ENCODE measurements around the gene DDX56. TPM values are rescaled to one million over a fixed set of nuclear protein-coding genes. Genes with fewer than 3 reads are reported as not detected.

Gene DDX56
- total and polyA plus RNA-seq, 9 of the 15 experiments (the other 6 are each of a cell fraction or from before 2014, with no cell fraction given) = 33.0 to 145 (median 102) TPM

GRCh38 chr7:44565795-44566559 lies 7.7 kb downstream of the DDX56 start (continued):
- 0 out of 2 replicates have a peak, but pooled peaks have one; percentile 39 for TF ChIP-seq ZBTB33 (CRISPR knock-in tag; IDR thresholded peaks at IDR 0.05)
- TF ChIP-seq TEAD4 (IDR thresholded peaks at IDR 0.05; ENCODE audit: low read length) = peak; percentile 63
- TF ChIP-seq TEAD4 (CRISPR knock-in tag; IDR thresholded peaks at IDR 0.05; ENCODE audit: borderline replicate concordance) = no peak
- no peak for TF ChIP-seq CREM (IDR thresholded peaks at IDR 0.05; ENCODE audit: low read depth)
- TF ChIP-seq MYNN (IDR thresholded peaks at IDR 0.05) = 0 out of 2 replicates have a peak, but pooled peaks have one; percentile 34
- no peak for TF ChIP-seq MYNN (CRISPR knock-in tag; IDR thresholded peaks at IDR 0.05)
- peak; percentile 42; the same call in 1 of the 2 replicates for TF ChIP-seq SOX6 (IDR thresholded peaks at IDR 0.05)
- no peak for TF ChIP-seq NFYB (IDR thresholded peaks at IDR 0.05; ENCODE audit: extremely low read depth, insufficient read length)
- TF ChIP-seq ATF1 (CRISPR knock-in tag; IDR thresholded peaks at IDR 0.05) = no peak
- TF ChIP-seq ATF1 (tag; IDR thresholded peaks at IDR 0.05) = 0 out of 2 replicates have a peak, but pooled peaks have one; percentile 7
- no peak for TF ChIP-seq ZKSCAN3 (CRISPR knock-in tag; IDR thresholded peaks at IDR 0.05)
- TF ChIP-seq LEF1 (IDR thresholded peaks at IDR 0.05) = peak; percentile 32; the same call in 1 of the 2 replicates
- peak; percentile 64 for TF ChIP-seq NCOR1 (IDR thresholded peaks at IDR 0.05)
- peak; percentile 10; the same call in 1 of the 2 replicates for TF ChIP-seq TFAP4 (CRISPR knock-in tag; IDR thresholded peaks at IDR 0.05; ENCODE audit: borderline replicate concordance)
- TF ChIP-seq ARID1B (IDR thresholded peaks at IDR 0.05) = peak; percentile 86
- TF ChIP-seq MAX (CRISPR knock-in tag; IDR thresholded peaks at IDR 0.05) = no peak; the same call in 1 of the 2 replicates
- peak; percentile 51 for TF ChIP-seq RBFOX2 (IDR thresholded peaks at IDR 0.05; ENCODE audit: low read depth, low read length)
- peak; percentile 67 to 69 for TF ChIP-seq NRF1 (conservative IDR thresholded peaks at IDR 0.05 in 1 of 2, IDR thresholded peaks at IDR 0.05 in 1 of 2)
- TF ChIP-seq ZNF395 (CRISPR knock-in tag; IDR thresholded peaks at IDR 0.05) = 0 out of 2 replicates have a peak, but pooled peaks have one; percentile 48
- TF ChIP-seq CTCF (IDR thresholded peaks at IDR 0.05 in 2 of 3, conservative IDR thresholded peaks at IDR 0.05 in 1 of 3; ENCODE audit: insufficient read depth in 2 of 3, low read depth in 1 of 3, low read length in 3 of 3) = peak in 1 of 3 experiments; percentile 8; a peak in 1 of 6 replicates
